Mesothelial cell of epicardium (in vitro differentiated cells): ENCODE data around the gene ADI1. TPM values are rescaled to one million over a fixed set of nuclear protein-coding genes. Genes with fewer than 3 reads are reported as not detected.
A peak's percentile ranks its signal among the peaks of the same experiment; 100 is the strongest.
"Not testable (repeated sequence)": the region's sequence is repeated elsewhere in the genome, so short reads cannot be mapped to it uniquely, and the experiment has no call there.

ENCODE experiments used
- DNase-seq, 2 experiments: peaks; one replicate each; pipeline ENCODE4 v3.0.0; 2021; ENCODE audit warnings: low spot score in 2 of 2; ENCODE audit not compliant: unreplicated experiment in 2 of 2
- H3K27ac Mint-ChIP-seq: 2 replicates; pipeline ENCODE4 v1.8.0; 2021; ENCODE audit warnings: mixed read lengths
- H3K27me3 Mint-ChIP-seq: 2 replicates; pipeline ENCODE4 v1.8.0; 2021; ENCODE audit warnings: low read depth, mixed read lengths
- H3K36me3 Mint-ChIP-seq: 2 replicates; pipeline ENCODE4 v1.8.0; 2021; ENCODE audit warnings: mixed read lengths
- H3K4me1 Mint-ChIP-seq: 2 replicates; pipeline ENCODE4 v1.8.0; 2021; ENCODE audit warnings: mixed read lengths
- H3K4me3 Mint-ChIP-seq: 2 replicates; pipeline ENCODE4 v1.8.0; 2021; ENCODE audit warnings: mild to moderate bottlenecking, moderate library complexity, mixed read lengths
- H3K9me3 Mint-ChIP-seq: 2 replicates; pipeline ENCODE4 v1.8.0; 2021; ENCODE audit warnings: mixed read lengths
- CTCF ChIP-seq: fragments of 200-600 bp; sonication (generic); IDR thresholded peaks from one replicate; pipeline ENCODE4 v1.5.0; 2021; ENCODE audit warnings: antibody characterized with exemption; ENCODE audit not compliant: unreplicated experiment
- total RNA-seq: library from RNA; stranded (reverse); gene quantifications from 3 replicates; pipeline ENCODE4 v1.2.1, GENCODE V29; 2021

The ADI1 gene
- total RNA-seq, 1 donor from 2014 or later: 16.6 TPM

- H3K27ac Mint-ChIP-seq: peak overlapping the region; percentile 94
Measured at GRCh38 chr2:3517948-3518495, 1.3 kb downstream of the ADI1 start.

DNA sequence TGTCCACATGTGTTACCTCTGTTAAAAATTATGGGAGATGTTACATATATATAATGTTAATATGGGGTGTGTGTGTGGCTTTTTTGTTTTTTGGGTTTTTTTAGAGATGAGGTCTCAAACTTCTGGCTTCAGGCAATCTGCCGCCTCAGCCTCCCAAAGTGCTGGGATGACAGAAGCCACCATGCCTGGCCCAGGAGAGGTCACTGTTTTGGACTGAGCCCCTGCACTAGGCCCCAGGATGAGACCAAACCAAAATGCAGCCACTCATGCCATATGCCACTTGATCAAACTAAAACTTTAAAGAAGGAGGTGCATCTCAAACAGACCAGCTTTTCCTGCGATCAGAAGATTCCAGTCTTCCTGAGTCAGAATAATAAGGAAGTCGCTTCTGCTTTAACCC is 2.5 kb downstream of the ADI1 start:
- H3K9me3 Mint-ChIP-seq: peaks cover 15% of the 10 kb centered on the region
- DNase-seq: no peak
- H3K27me3 Mint-ChIP-seq: no peaks in the 10 kb centered on the region
- H3K4me1 Mint-ChIP-seq: peaks cover 27% of the 10 kb centered on the region
- H3K27ac Mint-ChIP-seq: no peak overlapping the region
- TF ChIP-seq CTCF: no peak
- H3K36me3 Mint-ChIP-seq: peaks cover 23% of the 10 kb centered on the region
- H3K4me3 Mint-ChIP-seq: no peak overlapping the region

More at GRCh38 chr2:3517948-3518495, 1.3 kb downstream of the ADI1 start:
- peaks cover 18% of the 10 kb centered on the region for H3K36me3 Mint-ChIP-seq
- no peaks in the 10 kb centered on the region for H3K27me3 Mint-ChIP-seq
- peaks cover 34% of the 10 kb centered on the region for H3K4me1 Mint-ChIP-seq
- H3K4me3 Mint-ChIP-seq: peak overlapping the region; percentile 83
- peaks cover 15% of the 10 kb centered on the region for H3K9me3 Mint-ChIP-seq
- no peak for TF ChIP-seq CTCF
- DNase-seq: no peak

DNA sequence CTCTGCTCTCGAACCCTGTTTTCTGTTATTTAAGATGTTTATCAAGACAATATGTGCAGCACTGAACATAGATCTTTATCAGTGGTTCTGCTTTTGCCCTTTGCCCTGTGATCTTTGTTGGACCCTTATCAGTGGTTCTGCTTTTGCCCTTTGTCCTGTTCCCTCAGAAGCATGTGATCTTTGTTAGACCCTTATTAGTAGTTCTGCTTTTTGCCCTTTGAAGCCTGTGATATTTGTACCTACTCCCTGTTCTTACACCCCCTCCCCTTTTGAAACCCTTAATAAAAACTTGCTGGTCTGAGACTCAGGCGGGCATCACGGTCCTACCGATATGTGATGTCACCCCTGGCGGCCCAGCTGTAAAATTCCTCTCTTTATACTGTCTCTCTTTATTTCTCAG is 3.9 kb downstream of the ADI1 start:
- not testable (repeated sequence) for H3K4me3 Mint-ChIP-seq

DNA sequence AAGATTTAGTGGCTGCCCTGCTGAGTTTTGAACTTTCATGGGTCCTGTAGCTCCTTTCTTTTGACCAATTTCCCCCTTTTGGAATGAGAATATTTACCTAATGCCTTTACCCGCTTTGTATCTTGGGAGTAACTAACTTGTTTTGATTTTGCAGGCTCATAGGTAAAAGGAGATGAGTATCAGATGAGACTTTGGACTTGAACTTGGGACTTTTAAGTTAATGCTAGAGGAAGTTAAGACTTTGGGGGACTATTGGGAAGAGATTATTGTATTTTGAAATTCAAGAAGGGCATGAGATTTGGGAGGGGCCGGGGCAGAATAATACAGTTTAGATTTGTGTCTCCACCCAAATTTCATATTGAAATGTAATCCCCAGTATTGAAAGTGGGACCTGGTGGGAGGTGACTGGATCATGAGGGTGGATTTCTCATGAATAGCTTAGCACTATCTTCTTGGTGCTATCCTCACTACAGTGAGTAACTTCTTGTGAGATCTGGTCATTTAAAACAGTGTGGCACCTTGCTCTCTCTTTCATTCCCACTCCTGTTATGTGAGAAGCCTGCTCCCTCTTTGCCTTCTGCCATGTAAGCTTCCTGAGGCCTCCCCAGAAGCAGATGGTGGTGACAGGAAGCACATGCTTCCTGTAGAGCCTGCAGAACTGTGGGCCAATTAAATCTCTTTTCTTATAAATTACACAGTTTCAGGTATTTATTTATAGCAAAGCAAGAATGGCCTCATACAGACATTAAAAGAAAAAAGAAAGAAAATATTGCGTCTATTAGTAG is 6.1 kb downstream of the ADI1 start:
- no peak for DNase-seq
- Mint-ChIP-seq H3K27ac (no peak overlapping the region), H3K27me3 (no peaks in the 10 kb centered on the region), H3K36me3 (peaks cover 46% of the 10 kb centered on the region), H3K4me3 (no peak overlapping the region), H3K9me3 (peaks cover 18% of the 10 kb centered on the region), H3K4me1 (peaks cover 9% of the 10 kb centered on the region)
- TF ChIP-seq CTCF: no peak

More for the DNA sequence above, 3.9 kb downstream of the ADI1 start:
- H3K27me3 Mint-ChIP-seq, DNase-seq, H3K27ac Mint-ChIP-seq: not testable (repeated sequence)
- Mint-ChIP-seq H3K36me3 (peaks cover 35% of the 10 kb centered on the region), H3K9me3 (peaks cover 15% of the 10 kb centered on the region), H3K4me1 (peaks cover 18% of the 10 kb centered on the region)

- H3K36me3 Mint-ChIP-seq: peaks cover 54% of the 10 kb centered on the region
- no peak for DNase-seq
- H3K4me3 Mint-ChIP-seq: no peak overlapping the region
Measured at GRCh38 chr2:3512086-3512485, 7.2 kb downstream of the ADI1 start.

More at GRCh38 chr2:3512086-3512485, 7.2 kb downstream of the ADI1 start:
- H3K9me3 Mint-ChIP-seq: peaks cover 26% of the 10 kb centered on the region
- TF ChIP-seq CTCF: no peak
- H3K4me1 Mint-ChIP-seq: no peaks in the 10 kb centered on the region
- H3K27me3 Mint-ChIP-seq: no peaks in the 10 kb centered on the region
- H3K27ac Mint-ChIP-seq: no peak overlapping the region
